ENCODE data around the gene AMZ1. TPM values are rescaled to one million over a fixed set of nuclear protein-coding genes. Genes with fewer than 3 reads are reported as not detected.
"Not testable (repeated sequence)": the region's sequence is repeated elsewhere in the genome, so short reads cannot be mapped to it uniquely, and the experiment has no call there.

Gene AMZ1
- total and polyA plus RNA-seq, 10 of the 15 experiments (the other 5 are each of a cell fraction or from before 2014, with no cell fraction given) = 0.02 to 2.0 (median 0.69) TPM

DNA sequence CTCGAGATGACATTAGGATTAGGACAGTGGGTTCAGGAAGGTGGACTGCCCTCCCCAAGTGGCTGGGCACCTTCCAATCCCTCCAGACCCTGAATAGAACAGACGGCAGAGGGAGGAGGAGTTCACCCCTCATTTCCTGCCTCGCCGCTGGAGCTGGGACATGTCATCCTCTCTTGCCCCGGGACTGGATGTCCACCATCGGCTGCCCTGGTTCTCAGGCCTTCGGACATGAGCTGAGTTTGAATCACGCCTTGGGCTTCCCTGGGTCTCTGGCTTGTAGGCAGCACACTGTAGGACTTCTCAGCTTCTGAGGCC, 6.1 kb downstream of the AMZ1 start:
- H3K27ac ChIP-seq (ENCODE audit: control insufficient read depth, insufficient read depth); H3K36me3 ChIP-seq (ENCODE audit: control insufficient read depth in 2 of 2, insufficient read depth in 2 of 2, low read length in 1 of 2); DNase-seq (ENCODE audit: low read depth, low spot score); H4K20me1 ChIP-seq (ENCODE audit: control insufficient read depth, insufficient read depth); ATAC-seq; in situ Hi-C loops (cut with MboI); intact Hi-C loops (cut with micrococcal nuclease; ENCODE audit: unreplicated experiment); FAIRE-seq; H3K27me3 ChIP-seq (replicated peaks in 1 of 2; ENCODE audit: control insufficient read depth in 2 of 2, insufficient read depth in 2 of 2, low read length in 1 of 2); BruUV-seq (replicated peaks); H3K79me2 ChIP-seq (ENCODE audit: control insufficient read depth, insufficient read depth, low read length); H2AFZ ChIP-seq (ENCODE audit: control insufficient read depth, low read depth, low read length); H3K9ac ChIP-seq (ENCODE audit: control insufficient read depth, insufficient read depth, low read length); H3K4me3 ChIP-seq; H3K4me2 ChIP-seq (ENCODE audit: control insufficient read depth, insufficient read depth); SMC1A ChIA-PET (ENCODE audit: uncharacterized antibody, unreplicated experiment); H3K9me3 ChIP-seq (replicated peaks; ENCODE audit: control insufficient read depth, insufficient read depth, low read length); CTCF ChIA-PET: not testable (repeated sequence)
- peaks cover 29% of the 10 kb centered on the region for H3K4me1 ChIP-seq (ENCODE audit: control insufficient read depth, insufficient read depth, low read length)
- RAD21 ChIA-PET (ENCODE audit: unreplicated experiment) = interaction anchor here (2.3 kb wide), 1 partner anchor 16 kb away, joined by 5 read pairs; no protein-coding TSS in a partner anchor
- 85% methylated on average over 7 of the region's 8 CpGs for WGBS (ENCODE audit: insufficient coverage, insufficient replicate concordance, low lambda C conversion rate, missing lambda C conversion rate)
- POLR2A ChIA-PET = interaction anchor here (0.8 kb wide), 1 partner anchor 22 kb away, joined by 4 read pairs; no protein-coding TSS in a partner anchor

GRCh38 chr7:2698581-2699288, 10.7 kb downstream of the AMZ1 start:
- FAIRE-seq (peak; percentile 100), ATAC-seq (peak; percentile 96), DNase-seq (ENCODE audit: low read depth, low spot score) (peak; percentile 93)
- Histone ChIP-seq H3K27me3 (replicated peaks in 1 of 2; ENCODE audit: control insufficient read depth in 2 of 2, insufficient read depth in 2 of 2, low read length in 1 of 2) (no peaks in the 10 kb centered on the region), H3K4me1 (ENCODE audit: control insufficient read depth, insufficient read depth, low read length) (peaks cover 21% of the 10 kb centered on the region), H3K9ac (ENCODE audit: control insufficient read depth, insufficient read depth, low read length) (no peak overlapping the region), H4K20me1 (ENCODE audit: control insufficient read depth, insufficient read depth) (no peaks in the 10 kb centered on the region), H2AFZ (ENCODE audit: control insufficient read depth, low read depth, low read length) (no peak overlapping the region), H3K27ac (ENCODE audit: control insufficient read depth, insufficient read depth) (peak overlapping the region; percentile 38; the same call in 1 of the 2 replicates), H3K4me3 (0 out of 2 replicates have a peak overlapping the region, but pooled peaks have one; percentile 32), H3K36me3 (ENCODE audit: control insufficient read depth in 2 of 2, insufficient read depth in 2 of 2, low read length in 1 of 2) (no peaks in the 10 kb centered on the region), H3K79me2 (ENCODE audit: control insufficient read depth, insufficient read depth, low read length) (no peaks in the 10 kb centered on the region), H3K9me3 (replicated peaks; ENCODE audit: control insufficient read depth, insufficient read depth, low read length) (no peaks in the 10 kb centered on the region), H3K4me2 (ENCODE audit: control insufficient read depth, insufficient read depth) (peak overlapping the region; percentile 77)
- 5% methylated on average over 18 of the region's 18 CpGs for WGBS (ENCODE audit: insufficient coverage, insufficient replicate concordance, low lambda C conversion rate, missing lambda C conversion rate)
- CTCF ChIA-PET = interaction anchor here (0.8 to 4.4 kb wide), 14 partner anchors 9 to 165 kb away, joined by 3 to 83 read pairs (median 4); no protein-coding TSS in a partner anchor
- in situ Hi-C loops (cut with MboI) (no loop called here), intact Hi-C loops (cut with micrococcal nuclease; ENCODE audit: unreplicated experiment) (no loop called here)
- POLR2A ChIA-PET = interaction anchor here (0.5 to 5.9 kb wide), 11 partner anchors 8 to 244 kb away, joined by 3 to 36 read pairs (median 4); partner anchors contain the start of gene TTYH3
- RAD21 ChIA-PET (ENCODE audit: unreplicated experiment) = interaction anchor here (0.8 to 5.4 kb wide), 16 partner anchors 9 to 195 kb away, joined by 3 to 70 read pairs (median 4); no protein-coding TSS in a partner anchor
- SMC1A ChIA-PET (ENCODE audit: uncharacterized antibody, unreplicated experiment) = interaction anchor here (0.6 to 4.4 kb wide), 13 partner anchors 10 to 293 kb away, joined by 3 to 69 read pairs (median 6); partner anchors contain the start of gene AMZ1
- no TSS peak for BruUV-seq (replicated peaks)
- TF ChIP-seq SPI1 (IDR thresholded peaks at IDR 0.05; ENCODE audit: borderline replicate concordance, insufficient read depth, low read depth, low read length) (0 out of 2 replicates have a peak, but pooled peaks have one; percentile 19), RBBP5 (conservative IDR thresholded peaks at IDR 0.05) (no peak), CBFB (IDR thresholded peaks at IDR 0.05; ENCODE audit: low read depth) (peak; percentile 96), NFIC (IDR thresholded peaks at IDR 0.05; ENCODE audit: low read depth, low read length) (peak; percentile 97), CHD4 (IDR thresholded peaks at IDR 0.05) (no peak), ETV6 (conservative IDR thresholded peaks at IDR 0.05 in 1 of 2, IDR thresholded peaks at IDR 0.05 in 1 of 2; ENCODE audit: borderline replicate concordance in 1 of 2, low read depth in 1 of 2) (peak in 1 of 2 experiments; percentile 84; a peak in 2 of 4 replicates), POLR2AphosphoS2 (IDR thresholded peaks at IDR 0.05; ENCODE audit: low read depth, low read length) (no peak), SIN3A (IDR thresholded peaks at IDR 0.05; ENCODE audit: low read depth, low read length) (no peak), BCL3 (IDR thresholded peaks at IDR 0.05; ENCODE audit: borderline replicate concordance, insufficient read depth, low read depth, low read length, poor library complexity, severe bottlenecking) (peak; percentile 80), NRF1 (conservative IDR thresholded peaks at IDR 0.05; ENCODE audit: low read depth, low read length) (no peak)
- TF ChIP-seq, protein P1, sequence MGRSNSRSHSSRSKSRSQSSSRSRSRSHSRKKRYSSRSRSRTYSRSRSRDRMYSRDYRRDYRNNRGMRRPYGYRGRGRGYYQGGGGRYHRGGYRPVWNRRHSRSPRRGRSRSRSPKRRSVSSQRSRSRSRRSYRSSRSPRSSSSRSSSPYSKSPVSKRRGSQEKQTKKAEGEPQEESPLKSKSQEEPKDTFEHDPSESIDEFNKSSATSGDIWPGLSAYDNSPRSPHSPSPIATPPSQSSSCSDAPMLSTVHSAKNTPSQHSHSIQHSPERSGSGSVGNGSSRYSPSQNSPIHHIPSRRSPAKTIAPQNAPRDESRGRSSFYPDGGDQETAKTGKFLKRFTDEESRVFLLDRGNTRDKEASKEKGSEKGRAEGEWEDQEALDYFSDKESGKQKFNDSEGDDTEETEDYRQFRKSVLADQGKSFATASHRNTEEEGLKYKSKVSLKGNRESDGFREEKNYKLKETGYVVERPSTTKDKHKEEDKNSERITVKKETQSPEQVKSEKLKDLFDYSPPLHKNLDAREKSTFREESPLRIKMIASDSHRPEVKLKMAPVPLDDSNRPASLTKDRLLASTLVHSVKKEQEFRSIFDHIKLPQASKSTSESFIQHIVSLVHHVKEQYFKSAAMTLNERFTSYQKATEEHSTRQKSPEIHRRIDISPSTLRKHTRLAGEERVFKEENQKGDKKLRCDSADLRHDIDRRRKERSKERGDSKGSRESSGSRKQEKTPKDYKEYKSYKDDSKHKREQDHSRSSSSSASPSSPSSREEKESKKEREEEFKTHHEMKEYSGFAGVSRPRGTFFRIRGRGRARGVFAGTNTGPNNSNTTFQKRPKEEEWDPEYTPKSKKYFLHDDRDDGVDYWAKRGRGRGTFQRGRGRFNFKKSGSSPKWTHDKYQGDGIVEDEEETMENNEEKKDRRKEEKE (IDR thresholded peaks at IDR 0.05) = no peak

Data from GM12878 (cell line).